HG02588 (cell line): ENCODE results near the gene MBOAT1.

ENCODE experiments used
- ATAC-seq: cut with Tn5 transposase; IDR thresholded peaks from one replicate; pipeline ENCODE4 v1.9.1; 2021; ENCODE audit warnings: mild to moderate bottlenecking, moderate library complexity; ENCODE audit not compliant: unreplicated experiment

Gene MBOAT1

DNA sequence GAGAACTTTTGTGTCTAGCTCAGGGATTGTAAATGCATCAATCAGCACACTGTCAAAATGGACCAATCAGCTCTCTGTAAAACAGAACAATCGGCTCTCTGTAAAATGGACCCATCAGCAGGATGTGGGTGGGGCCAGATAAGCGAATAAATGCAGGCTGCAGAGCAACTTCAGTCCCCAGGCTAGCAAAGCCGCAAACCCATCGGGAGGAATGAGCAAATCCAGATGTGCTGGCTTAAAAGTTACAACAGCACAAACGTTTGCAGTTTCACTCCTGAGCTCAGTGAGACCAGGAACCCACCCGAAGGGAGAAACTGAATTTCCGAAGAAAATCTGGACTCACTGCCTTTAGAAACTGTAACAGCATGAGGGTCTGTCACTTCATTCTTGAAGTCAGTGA, 21.9 kb upstream of the MBOAT1 start:
- ATAC-seq, result no peak

DNA sequence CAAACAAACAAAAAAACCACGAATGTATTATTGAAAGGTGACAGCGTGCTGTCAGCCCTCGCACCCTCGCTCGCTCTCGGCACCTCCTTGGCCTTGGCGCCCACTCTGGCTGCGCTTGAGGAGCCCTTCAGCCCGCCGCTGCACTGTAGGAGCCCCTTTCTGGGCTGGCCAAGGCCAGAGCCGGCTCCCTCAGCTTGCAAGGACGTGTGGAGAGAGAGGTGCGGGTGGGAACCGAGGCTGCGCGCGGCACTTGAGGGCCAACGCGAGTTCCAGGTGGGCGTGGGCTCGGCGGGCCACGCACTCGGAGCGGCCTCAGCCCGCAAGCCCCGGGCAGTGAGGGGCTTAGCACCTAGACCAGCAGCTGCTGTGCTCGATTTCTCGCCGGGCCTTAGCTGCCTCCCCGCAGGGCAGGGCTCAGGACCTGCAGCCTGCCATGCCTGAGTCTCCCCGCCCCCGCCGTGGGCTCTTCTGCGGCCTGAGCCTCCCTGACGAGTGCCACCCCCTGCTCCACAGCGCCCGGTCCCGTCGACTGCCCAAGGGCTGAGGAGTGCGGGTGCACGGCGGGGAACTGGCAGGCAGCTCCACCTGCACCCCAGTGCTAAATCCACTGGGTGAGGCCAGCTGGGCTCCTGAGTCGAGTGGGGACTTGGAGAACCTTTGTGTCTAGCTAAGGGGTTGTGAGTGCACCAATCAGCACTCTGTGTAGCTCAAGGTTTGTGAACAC, 20.9 kb upstream of the MBOAT1 start:
- ATAC-seq, result no peak

DNA sequence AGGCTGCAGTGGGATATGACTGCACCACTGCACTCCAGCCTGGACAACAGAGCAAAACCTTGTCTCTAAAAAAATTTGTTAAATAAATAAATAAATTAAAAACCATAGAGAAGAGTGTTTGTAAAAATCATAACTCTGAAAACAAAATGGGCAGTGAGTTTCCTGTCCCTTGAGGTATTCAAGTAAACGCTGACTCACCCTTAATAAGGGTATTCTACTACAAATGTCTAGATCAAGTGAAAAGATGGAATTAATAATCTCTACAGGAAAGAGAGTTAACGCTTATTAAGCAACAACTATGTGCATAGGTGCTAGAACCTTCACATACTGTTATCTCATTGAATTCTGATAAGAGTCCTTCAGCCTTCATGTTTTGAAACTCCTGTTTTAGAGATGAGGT, 19.9 kb upstream of the MBOAT1 start:
- ATAC-seq, result no peak

DNA sequence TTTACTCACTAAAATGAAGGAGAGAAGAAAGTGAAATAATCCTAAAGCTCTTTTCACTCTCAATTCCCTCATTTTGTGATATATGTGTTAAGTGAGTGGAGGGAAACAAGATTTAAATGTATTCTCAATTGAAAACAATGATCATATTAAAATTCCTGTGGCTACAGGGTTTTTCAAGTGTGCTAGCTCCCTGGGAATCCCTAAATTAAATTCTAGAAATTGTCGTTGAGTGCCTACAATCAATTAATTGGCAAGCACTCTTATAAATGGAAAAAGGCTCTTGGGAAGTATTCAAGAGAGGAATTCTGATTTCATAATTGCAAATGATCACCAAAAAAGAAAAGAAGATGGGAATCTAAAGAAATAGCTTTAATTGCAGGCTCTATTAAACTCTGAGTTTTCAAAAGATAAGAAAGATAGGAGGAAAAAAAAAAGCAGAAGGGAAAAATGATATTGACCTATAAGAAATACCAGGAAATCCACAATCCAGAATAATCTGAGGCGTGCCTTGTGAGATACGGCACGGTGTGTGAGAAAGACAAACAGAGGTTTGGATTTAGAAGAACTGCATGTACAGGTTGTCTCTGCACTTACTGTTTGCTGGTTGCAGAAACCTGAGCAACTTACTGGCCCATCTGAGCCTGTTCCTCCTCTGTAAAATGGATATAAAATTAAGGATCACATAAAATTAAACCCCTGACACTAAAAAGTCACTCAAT, 18.3 kb upstream of the MBOAT1 start:
- no peak for ATAC-seq

DNA sequence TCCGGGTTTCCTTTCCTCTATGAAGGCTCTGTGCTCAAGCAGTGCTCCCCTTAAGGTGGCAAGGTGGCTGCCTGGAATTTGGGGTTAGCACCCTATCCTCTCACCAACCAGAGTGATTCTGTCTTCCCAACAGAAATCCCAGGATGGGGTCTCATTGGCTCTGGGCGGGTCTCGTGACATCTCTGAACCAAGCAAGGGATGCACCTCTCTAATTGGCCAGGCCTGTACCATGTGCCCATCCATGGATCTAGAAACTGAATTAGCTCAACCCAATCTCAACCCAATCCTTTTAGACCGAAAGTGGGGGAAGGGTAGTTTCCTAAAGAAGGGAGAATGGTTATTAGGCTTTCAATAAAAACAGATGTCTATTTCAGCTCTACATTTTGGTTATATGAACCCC, 17.6 kb upstream of the MBOAT1 start:
- no peak for ATAC-seq

DNA sequence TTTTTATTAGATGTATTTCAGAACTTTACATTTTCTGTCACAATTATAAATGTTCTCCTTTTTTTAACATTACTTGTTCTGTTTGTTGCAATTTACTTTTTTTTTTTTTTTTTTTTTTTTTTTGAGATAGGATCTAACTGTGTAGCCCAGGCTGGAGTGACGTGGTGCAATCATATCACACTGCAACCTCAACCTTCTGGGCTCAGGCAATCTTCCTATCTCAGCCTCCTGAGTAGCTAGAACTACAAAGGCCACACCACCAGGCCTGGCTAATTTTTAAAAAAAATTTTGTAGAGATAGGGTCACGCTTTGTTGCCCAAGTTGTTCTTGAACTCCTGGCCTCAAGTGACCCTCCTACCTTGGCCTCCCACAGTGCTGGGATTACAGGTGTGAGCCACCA, 15.1 kb upstream of the MBOAT1 start:
- ATAC-seq, result no peak

DNA sequence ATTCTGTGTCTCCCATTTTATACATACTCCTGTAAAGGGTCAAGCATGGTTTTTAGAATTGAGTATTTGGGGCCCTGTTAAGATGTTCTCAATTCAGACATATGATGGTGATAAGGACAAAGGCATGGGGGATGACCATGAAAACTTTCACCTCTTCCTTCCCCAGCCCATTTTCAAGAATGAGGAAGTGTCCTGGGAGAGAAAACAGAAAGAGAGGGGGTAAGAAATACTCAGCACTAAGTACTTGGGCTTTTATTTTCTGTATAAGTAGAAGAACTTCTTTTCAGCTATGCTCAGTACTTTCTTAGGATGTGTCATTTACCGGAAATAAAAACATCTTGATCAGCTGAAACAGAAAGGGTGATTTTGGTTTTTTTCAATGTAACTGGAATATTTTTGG, 10.9 kb upstream of the MBOAT1 start:
- no peak for ATAC-seq

DNA sequence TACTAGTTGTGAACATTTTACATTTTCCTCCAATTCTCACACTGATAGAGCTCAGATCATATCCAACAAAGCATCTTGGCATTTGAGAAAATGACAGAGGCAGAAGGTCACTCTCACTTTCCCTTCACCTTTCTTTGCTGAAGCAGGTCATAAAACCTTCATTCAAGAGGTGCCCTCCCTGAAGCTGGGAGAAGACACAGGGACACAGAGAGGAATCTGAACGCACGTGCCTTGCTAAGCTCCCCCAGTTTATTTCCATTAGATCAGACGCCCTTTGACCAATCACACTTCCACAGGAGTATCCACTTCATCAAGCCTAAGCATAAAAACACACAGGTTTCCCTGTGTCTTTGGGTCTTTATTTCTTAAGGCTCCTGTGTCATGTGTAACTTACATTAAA, 9.2 kb upstream of the MBOAT1 start:
- no peak for ATAC-seq

DNA sequence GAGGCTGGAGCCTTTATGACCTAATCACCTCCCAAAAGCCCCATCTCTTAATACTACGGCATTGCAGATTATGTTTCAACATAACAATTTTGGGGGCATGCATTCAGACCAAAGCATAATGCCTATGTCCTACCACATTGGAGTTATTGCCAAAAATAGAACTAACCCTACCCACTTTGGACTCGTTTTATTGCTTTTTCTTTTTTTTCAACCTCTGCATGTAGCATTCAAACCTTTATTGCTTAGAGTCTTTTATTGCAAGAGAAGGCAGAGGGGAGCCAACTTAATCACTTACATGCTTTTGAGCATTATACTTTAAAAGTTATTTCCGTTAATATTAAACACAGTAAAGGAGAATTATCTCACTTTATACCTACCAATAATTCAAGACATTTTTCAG, 8.1 kb upstream of the MBOAT1 start:
- no peak for ATAC-seq

DNA sequence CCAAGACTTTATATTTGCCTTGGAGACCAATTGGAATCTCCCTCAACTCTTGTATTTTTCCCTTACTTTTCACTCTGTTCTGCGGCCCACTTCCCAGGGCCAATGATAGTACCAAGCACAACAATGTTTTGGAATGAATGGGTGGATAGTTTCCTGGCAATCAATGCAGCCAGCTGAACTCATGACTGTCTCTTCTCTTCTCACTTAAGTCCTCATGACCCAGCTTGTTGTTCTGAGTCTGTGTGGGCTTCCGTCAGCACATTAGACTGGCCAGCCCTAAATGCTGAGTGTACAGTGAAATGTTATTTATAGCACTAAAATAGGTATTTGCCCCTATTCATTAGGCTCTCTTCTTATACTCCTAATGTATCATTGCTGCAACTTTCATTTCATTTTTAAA, 5.6 kb upstream of the MBOAT1 start:
- no peak for ATAC-seq

DNA sequence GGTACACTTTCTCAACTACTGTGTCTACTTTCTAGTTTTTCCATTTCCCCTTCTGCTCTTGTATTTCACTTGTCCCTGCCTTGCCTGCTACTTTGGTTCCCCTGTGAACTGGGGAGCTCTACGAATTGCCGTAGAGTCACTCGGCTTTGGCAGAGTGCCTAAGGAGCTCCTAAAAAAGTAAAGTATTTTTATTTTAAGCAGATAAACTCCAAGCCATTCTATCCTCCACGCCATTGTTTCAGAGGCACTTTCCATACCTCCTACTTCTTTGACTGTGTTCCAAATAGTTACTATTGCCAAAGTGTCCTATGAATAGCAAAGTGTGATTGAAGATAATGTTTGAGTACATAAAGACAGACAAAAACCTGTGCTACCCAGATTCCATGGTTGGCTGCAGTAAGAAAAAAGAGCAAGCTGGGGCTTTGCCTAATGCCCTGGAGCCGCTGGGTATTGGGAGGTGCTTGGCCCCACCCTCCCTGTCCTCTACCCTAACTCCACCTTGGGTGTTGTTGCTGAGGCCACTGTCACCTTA, 5.1 kb upstream of the MBOAT1 start:
- no peak for ATAC-seq

DNA sequence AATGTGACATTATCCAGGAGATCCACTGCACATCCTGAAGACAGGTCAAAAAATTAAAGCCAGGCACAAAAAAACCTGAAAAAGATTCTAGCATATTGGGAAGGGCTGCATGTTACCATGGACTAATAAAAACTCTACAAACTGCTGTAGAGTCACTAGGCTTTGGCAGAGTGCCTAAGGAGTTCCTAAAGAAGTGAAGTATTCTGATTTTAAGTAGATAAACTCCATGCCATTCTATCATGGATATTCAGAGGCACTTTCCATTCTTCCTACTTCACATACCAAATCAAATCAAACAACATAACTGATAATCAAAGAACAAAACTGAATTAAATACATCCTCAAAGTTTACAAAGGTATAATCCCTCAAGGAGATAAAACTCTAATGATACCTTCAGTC, 3.0 kb upstream of the MBOAT1 start:
- ATAC-seq, result no peak

DNA sequence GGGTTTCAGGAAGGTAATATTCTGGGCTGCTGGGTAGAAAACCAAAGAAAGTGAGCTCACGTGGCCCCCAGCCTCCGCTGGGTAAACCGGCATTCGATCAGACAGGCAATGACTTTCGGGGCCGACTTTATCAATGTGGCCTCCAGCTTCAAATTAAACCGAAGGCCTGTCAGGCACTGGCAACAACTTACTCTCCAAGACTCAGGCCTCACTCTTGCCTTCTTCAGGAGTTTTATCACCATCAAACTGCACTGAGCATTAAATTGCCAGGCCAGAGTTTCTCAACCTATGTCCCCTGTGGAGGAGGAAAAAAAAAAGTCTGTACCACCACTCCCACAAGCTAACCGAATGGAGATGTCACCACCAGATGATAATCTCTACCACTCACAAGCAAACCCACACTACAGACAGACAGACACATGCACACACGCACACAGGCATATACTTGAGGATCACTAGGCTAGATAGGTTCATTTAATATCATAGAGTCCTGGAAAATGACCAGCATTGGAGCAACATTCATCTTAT, 1.1 kb upstream of the MBOAT1 start:
- ATAC-seq, result no peak

DNA sequence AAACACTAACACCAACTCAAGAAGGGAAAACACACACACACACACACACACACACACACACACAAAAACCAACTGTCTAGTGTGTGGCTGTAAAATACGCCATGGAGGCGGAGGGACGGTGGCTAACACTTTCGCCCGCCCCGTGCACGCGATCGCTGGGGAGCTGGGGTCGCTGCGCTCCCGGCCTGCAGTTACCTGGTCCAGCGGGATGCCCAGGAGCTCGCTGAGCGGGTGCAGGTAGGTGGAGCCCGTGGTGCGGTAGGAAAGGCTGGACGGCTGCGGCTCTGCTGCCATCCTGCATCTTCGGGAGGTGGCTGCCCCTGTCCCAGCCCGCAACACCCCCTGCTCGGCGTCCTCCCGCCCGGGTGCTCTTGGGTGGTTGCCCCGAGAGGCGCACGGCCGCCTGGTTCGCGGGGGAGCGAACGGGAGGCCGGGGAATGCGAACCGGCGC, 303 bp downstream of the MBOAT1 start:
- ATAC-seq, result no peak

DNA sequence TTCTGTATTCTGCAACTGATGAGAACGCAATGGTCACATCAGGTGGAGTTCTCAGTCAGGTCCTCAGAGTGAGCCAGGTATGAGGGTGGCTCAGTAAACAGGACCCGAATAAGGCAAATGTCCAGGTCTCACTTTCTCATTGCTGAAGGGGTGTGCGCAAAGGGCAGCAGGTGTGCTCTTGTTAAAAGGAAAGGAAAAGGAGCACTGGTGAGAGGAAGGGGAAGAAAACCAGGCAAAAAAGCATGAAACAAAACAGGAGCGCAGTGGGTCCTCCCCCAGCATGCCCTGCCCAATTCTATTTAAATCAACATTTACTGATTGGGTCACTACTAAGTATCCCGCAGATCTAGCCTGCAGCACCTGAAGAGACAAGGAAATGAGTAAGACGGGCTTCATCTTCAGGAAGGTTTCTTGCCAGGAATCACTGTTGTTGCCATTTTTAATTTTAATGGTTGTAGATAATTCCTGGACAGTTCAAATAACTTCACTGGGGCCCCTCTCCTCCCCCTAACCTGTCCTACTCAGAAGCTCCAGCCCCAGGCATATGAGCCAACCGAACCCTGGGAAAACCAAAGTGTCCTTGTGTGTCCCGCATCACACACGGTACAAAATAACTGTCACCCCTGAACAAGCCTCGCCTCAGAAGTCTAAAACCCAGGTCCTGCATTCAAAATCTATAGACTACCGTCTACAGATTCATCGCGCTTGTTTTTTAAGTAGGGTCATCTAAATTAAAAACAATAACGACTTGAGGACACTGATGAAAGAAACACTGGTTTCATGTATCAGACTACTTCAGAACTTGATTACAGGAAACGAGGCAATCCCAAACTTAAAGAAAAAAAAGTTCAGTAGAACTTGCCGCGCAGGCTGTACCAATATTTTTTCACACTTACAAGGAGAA, 980 bp downstream of the MBOAT1 start:
- no peak for ATAC-seq

DNA sequence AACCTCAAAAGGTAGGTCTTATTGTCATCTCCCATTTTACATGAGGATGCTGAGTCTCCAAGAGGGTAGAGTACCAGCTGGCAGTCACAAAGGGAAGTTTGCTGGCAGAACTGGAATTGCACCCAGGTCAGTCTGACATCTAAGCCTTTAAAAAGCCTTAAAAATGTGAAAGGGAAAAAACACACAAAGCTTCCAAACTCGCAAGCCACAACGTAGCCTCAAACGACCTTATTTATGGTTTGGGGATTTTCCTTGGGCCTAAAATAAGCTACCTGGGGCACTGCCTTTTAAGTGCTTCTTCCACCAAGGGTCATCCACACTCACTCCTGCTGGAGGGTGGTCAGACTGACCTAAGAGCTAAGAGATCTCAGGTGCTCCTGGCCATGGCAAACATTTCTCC, 2.1 kb downstream of the MBOAT1 start:
- no peak for ATAC-seq

DNA sequence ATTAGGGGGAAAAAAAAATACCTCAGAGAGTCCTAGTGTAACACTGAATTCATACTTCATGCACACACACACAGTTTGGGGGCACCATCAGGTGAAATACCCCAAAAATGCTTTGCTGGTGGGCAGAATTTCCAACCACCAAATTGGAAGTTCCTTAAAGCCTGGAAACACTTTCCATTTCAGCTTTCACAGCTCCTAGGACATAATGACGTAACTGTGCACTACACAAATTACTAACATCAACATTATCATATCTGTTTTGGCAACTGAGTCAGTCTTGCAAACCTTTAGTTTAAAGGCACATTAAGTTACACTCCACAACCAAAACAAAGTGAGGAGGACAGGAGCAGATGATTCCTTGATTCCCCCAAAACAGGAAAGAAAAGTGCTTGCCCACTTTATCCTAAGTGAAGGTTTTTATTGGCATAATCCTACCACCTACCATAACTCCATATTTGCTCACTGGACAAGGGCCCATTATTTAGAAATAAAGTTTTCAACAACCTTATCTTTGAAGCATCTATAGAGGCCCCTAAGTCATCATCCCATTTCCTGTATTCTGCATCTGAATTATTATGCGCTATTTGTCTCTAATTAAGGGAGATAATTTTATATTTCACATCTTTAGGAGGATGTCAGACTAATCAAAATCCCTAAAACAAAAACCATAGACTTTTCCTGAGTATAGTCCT, 3.4 kb downstream of the MBOAT1 start:
- no peak for ATAC-seq

DNA sequence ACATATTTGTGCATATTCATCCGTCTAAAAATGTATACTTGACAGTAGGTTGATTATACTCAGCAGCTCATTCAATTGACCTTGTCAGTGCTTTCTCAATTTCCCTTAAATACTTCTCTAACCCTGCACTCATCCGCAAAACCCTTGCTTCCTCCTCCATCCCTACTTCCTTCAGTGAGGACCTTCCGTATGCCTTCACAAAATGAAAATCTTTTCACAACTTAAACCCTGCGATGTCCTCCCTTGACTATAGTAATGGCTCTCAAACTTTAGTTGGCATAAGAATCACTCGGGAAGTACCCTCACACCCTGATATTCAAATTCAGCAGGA, 5.2 kb downstream of the MBOAT1 start:
- ATAC-seq, result no peak

DNA sequence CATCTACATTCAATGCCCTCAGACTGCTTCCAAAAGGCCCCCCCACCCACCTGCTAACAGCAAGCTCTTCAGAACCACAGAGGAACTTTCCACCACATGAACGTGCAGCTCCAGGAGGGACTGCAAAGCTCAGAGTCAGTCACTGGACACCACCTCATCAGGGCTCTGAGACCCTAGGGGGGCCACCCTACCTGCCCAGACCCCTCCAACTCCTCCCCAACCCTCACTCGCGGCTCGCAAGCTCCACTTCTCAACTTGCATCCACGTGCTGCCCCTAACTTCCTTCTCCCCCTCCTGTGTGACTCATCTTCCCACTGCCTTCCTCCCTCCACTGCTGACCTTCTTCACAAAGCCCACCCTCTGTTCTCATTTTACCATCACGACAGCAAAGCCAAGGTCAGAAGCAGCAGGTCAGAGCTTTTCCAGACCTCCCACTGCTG, 6.5 kb downstream of the MBOAT1 start:
- no peak for ATAC-seq

DNA sequence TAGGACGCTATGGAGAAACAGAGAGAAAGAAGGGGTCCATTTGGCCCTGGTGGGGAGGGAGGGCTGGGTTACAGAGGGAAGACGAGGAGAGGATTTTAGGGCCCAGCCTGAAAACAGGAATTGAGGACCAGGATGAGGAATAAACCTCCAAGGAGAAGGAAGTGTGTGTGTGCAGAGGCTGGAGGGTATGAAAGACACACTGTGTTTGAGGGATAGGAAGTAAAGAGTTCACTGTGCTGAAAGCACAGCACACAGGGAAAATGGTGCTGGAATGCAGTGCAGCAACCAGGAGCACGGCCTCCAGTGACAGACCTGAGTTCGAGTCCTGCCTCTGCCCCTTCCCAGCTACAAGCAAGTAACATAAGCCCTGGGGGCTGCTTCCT, 7.8 kb downstream of the MBOAT1 start:
- ATAC-seq, result no peak
